Activated naive CD4-positive, alpha-beta T cell treated with anti-CD3 and anti-CD28 coated beads, Interleukin-2, amount 50 U/mL, for 16 hours (primary cell): Measurements from ENCODE around the gene EXOC1L.

Experiments used
- DNase-seq: peaks from one replicate; pipeline ENCODE4 v3.0.0-alpha.2; 2020

The EXOC1L gene

DNA sequence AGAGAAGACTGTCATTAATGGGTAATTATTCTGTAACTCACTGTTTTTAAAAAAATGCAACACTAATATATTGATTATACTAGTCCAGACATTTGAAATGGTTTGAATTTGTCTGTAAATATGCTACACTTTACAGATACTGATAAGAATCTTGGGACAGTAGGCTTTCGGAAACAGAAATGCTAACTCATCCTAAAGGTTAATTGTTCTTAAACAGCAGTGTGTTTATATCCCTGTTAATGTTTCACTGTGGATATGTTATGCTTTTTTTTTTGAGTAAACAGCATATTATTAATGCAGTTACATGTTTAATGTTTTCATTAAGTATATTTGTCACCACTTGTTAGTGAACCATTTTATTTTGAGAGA lies 65.2 kb downstream of the EXOC1L start:
- no peak for DNase-seq
